Esophagus muscularis mucosa (tissue), 4 donors: Measurements from ENCODE around the gene ODR4. TPM values are rescaled to one million over a fixed set of nuclear protein-coding genes. Genes with fewer than 3 reads are reported as not detected.

Experiments used
- DNase-seq: peaks from one replicate; pipeline ENCODE4 v3.0.0-alpha.2; 2017; ENCODE audit errors: extremely low spot score
- H3K27ac ChIP-seq, 4 donors: fragments of 200-600 bp; sonication (generic); replicated peaks in 1 of 4; 1 replicate in 3 of 4; 2 replicates in 1 of 4; pipeline ENCODE4 v1.5.1; 2016 to 2019; ENCODE audit warnings: mild to moderate bottlenecking in 1 of 4
- H3K27me3 ChIP-seq, 4 donors: fragments of 200-600 bp; sonication (generic); one replicate each; pipeline versions ENCODE4 v1.5.1 to v1.6.0; 2016 to 2019
- H3K36me3 ChIP-seq, 4 donors: fragments of 200-600 bp; sonication (generic); one replicate each; pipeline ENCODE4 v1.5.1; 2016 to 2019
- H3K4me1 ChIP-seq, 4 donors: fragments of 200-600 bp; sonication (generic); one replicate each; pipeline ENCODE4 v1.5.1; 2016 to 2019
- H3K4me3 ChIP-seq, 4 donors: fragments of 200-600 bp; sonication (generic); 1 replicate in 2 of 4; 2 replicates in 2 of 4; pipeline ENCODE4 v1.5.1; 2016 to 2019; ENCODE audit warnings: mild to moderate bottlenecking in 4 of 4, moderate library complexity in 1 of 4
- H3K9me3 ChIP-seq, 4 donors: fragments of 200-600 bp; sonication (generic); 1 replicate in 3 of 4; 2 replicates in 1 of 4; pipeline ENCODE4 v1.5.1; 2016 to 2019
- EP300 ChIP-seq: sonication (generic); formaldehyde crosslinking; IDR thresholded peaks from one replicate; pipeline ENCODE4 v1.6.1; 2017; ENCODE audit warnings: antibody characterized with exemption
- POLR2A ChIP-seq: fragments of 450-650 bp; IDR thresholded peaks from one replicate; pipeline ENCODE4 v1.6.1; 2017; ENCODE audit warnings: antibody characterized with exemption, moderate library complexity, mild to moderate bottlenecking, low read depth
- POLR2AphosphoS5 ChIP-seq, 2 donors: sonication (generic); formaldehyde crosslinking; IDR thresholded peaks; one replicate each; pipeline ENCODE4 v1.6.1; 2017; ENCODE audit warnings: antibody characterized with exemption in 2 of 2
- WGBS: methylation state at CpG from one replicate; pipeline ENCODE4 v1.1.5; 2018; 5-methylcytosine and 5-hydroxymethylcytosine counted together
- intact Hi-C: fragments of 100-400 bp; cut with DNase I; formaldehyde crosslinking; loops from one replicate; pipeline ENCODE4 v1.15.1; 2023
- total RNA-seq, 4 donors: library from RNA; depleted of rRNA; stranded (reverse); fragments of >200 nt; gene quantifications; one replicate each; pipeline versions ENCODE4 v1.1.0 to v1.2.1, GENCODE V29; 2016
- TF ChIP-seq, protein P1 (sequence below), 3 experiments: fragments of 200-600 bp in 2 of 3; fragments of 450-650 bp in 1 of 3; sonication (generic) in 2 of 3; IDR thresholded peaks; one replicate each; pipeline ENCODE4 v1.5.1; 2017 to 2019; ENCODE audit warnings: antibody characterized with exemption in 3 of 3, mild to moderate bottlenecking in 2 of 3, moderate library complexity in 1 of 3

Gene ODR4
- total RNA-seq, 4 donors from 2014 or later, result 8.4 to 14.9 (median 11.8) TPM

DNA sequence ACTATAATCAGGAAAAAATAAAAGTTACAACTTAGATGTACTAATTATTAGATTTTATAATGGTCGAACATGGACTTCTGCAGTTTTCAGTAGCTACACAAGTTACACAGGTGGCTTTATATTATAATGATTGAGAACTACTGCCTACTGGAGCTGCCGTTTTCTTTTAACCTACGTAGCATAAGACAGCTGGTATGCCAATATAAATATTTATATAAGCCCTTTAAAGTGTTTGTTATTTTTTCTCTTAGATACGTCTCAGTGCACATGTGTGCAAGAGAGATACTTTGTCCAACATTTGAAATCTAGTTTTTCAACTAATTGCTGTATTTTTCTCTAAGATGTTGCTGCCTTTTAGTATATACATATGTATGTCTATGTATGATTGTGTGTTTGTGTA is 42.9 kb downstream of the ODR4 start:
- no peaks in the 10 kb centered on the region for H3K9me3 ChIP-seq
- TF ChIP-seq EP300 (no peak), POLR2A (no peak), POLR2AphosphoS5 (IDR thresholded peaks at IDR 0.05) (no peak)
- TF ChIP-seq, protein P1, sequence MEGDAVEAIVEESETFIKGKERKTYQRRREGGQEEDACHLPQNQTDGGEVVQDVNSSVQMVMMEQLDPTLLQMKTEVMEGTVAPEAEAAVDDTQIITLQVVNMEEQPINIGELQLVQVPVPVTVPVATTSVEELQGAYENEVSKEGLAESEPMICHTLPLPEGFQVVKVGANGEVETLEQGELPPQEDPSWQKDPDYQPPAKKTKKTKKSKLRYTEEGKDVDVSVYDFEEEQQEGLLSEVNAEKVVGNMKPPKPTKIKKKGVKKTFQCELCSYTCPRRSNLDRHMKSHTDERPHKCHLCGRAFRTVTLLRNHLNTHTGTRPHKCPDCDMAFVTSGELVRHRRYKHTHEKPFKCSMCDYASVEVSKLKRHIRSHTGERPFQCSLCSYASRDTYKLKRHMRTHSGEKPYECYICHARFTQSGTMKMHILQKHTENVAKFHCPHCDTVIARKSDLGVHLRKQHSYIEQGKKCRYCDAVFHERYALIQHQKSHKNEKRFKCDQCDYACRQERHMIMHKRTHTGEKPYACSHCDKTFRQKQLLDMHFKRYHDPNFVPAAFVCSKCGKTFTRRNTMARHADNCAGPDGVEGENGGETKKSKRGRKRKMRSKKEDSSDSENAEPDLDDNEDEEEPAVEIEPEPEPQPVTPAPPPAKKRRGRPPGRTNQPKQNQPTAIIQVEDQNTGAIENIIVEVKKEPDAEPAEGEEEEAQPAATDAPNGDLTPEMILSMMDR (IDR thresholded peaks at IDR 0.05), result no peak
- peaks cover 0 to 5% (median 0%) of the 10 kb centered on the region in 4 donors for H3K4me1 ChIP-seq
- 47% methylated on average over 4 of the region's 4 CpGs for WGBS
- no peak for DNase-seq
- H3K27me3 ChIP-seq, result no peaks in the 10 kb centered on the region
- no peak overlapping the region for H3K4me3 ChIP-seq
- intact Hi-C loops, result no loop called here
- H3K27ac ChIP-seq, result no peak overlapping the region
- peaks cover 7 to 45% (median 12%) of the 10 kb centered on the region in 4 donors for H3K36me3 ChIP-seq

DNA sequence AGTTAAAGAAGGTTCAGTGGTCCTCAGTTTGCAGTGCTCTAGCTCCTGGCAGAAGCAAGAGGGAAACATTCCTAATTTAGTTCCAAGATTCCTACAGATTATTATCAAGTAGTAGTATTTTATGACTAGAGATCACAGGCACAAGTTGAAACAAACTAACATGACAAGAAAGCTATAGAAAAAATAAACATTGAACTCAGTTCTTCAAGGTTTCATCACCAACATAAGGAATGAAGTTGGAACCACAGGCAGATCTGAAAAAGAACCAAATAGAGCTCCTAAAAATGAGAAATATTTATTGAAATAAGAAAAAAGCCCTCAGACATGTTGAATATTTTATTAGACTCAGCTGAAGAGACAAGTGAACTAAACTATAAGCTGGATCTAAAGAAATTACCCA is 44.7 kb downstream of the ODR4 start:
- no peak for DNase-seq
- Histone ChIP-seq H3K4me1 (peaks cover 0 to 5% (median 0%) of the 10 kb centered on the region in 4 donors), H3K27ac (no peak overlapping the region), H3K4me3 (no peak overlapping the region), H3K9me3 (no peaks in the 10 kb centered on the region), H3K36me3 (peaks cover 7 to 42% (median 11%) of the 10 kb centered on the region in 4 donors), H3K27me3 (no peaks in the 10 kb centered on the region)
- intact Hi-C loops, result no loop called here
- TF ChIP-seq POLR2AphosphoS5 (IDR thresholded peaks at IDR 0.05), result no peak
- TF ChIP-seq, protein P1 (IDR thresholded peaks at IDR 0.05), result no peak
- no peak for TF ChIP-seq EP300
- TF ChIP-seq POLR2A, result no peak

DNA sequence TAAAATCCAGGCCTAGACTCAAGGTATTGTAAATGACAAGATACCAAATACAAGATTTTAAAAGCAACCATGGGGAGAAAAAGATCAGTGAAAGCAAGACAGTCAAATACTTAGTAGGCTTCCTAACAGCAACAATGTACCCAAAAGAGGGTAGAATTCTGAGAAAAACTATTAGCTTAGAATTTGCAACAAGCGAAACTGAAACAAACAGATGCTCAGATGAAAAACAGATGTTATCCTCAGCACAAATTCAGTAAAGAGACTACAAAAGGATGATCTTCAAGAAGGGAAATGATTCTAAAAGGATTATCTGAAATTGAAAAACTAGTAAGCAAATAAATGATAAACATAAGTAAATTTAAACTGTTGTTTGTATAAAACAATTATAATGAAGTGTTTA is 45.3 kb downstream of the ODR4 start:
- H3K4me3 ChIP-seq, result no peak overlapping the region
- H3K27me3 ChIP-seq, result no peaks in the 10 kb centered on the region
- no peak for DNase-seq
- WGBS, result 76% methylated on average over 1 of the region's 1 CpG
- H3K4me1 ChIP-seq, result peaks cover 0 to 5% (median 0%) of the 10 kb centered on the region in 4 donors
- H3K36me3 ChIP-seq, result peaks cover 7 to 42% (median 11%) of the 10 kb centered on the region in 4 donors
- TF ChIP-seq EP300 (no peak), POLR2A (no peak), POLR2AphosphoS5 (IDR thresholded peaks at IDR 0.05) (no peak)
- TF ChIP-seq, protein P1 (IDR thresholded peaks at IDR 0.05), result no peak
- intact Hi-C loops, result no loop called here
- H3K27ac ChIP-seq, result no peak overlapping the region
- H3K9me3 ChIP-seq, result no peaks in the 10 kb centered on the region

DNA sequence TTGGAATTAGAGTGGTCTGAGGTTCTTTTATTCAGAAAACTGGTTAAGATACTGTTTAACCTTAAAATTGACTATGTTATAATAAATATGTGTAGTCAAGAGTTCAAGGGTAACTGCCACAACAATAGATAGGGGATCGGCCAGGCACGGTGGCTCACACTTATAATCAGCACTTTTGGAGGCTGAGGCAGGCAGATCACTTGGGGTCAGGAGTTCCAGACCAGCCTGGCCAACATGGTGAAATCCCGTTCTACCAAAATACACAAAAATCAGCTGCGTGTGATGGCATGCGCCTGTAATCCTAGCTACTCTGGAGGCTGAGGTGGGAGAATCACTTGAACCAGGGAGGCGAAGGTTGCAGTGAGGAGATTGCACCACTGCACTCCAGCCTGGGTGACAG is 45.8 kb downstream of the ODR4 start:
- TF ChIP-seq POLR2A, result no peak
- TF ChIP-seq POLR2AphosphoS5 (IDR thresholded peaks at IDR 0.05), result no peak
- TF ChIP-seq, protein P1 (IDR thresholded peaks at IDR 0.05), result no peak
- no peak for TF ChIP-seq EP300

DNA sequence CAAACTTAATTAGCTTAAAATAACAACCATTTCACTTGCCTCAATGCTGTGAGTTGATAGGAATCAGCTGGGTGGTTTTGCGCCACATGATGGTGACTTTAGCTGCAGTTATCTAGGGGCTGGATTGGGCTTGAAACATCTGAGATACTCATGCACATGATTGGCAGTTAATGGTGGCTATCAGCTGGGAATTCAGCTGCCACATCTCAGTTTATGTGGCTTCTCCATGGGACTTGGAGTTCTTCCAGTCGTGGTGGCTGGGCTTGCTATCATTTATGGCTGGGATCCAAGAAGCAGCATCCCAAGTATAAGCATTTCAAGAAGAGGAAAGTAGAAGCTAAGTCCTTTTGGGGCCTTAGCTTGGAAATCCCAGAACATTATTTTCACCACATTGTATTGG is 48.9 kb downstream of the ODR4 start:
- Histone ChIP-seq H3K9me3 (no peaks in the 10 kb centered on the region), H3K4me1 (no peaks in the 10 kb centered on the region), H3K27ac (no peak overlapping the region), H3K27me3 (no peaks in the 10 kb centered on the region), H3K4me3 (no peak overlapping the region), H3K36me3 (peaks cover 0 to 27% (median 3%) of the 10 kb centered on the region in 4 donors)
- DNase-seq, result no peak
- WGBS, result 57% methylated on average over 2 of the region's 2 CpGs
- TF ChIP-seq POLR2A, result no peak
- TF ChIP-seq EP300, result no peak
- TF ChIP-seq, protein P1 (IDR thresholded peaks at IDR 0.05), result no peak
- TF ChIP-seq POLR2AphosphoS5 (IDR thresholded peaks at IDR 0.05), result no peak
- intact Hi-C loops, result no loop called here

More for the DNA sequence above, 45.8 kb downstream of the ODR4 start:
- Histone ChIP-seq H3K27me3 (no peaks in the 10 kb centered on the region), H3K27ac (no peak overlapping the region), H3K4me1 (peaks cover 0 to 5% (median 0%) of the 10 kb centered on the region in 4 donors), H3K36me3 (peaks cover 7 to 46% (median 11%) of the 10 kb centered on the region in 4 donors), H3K9me3 (no peaks in the 10 kb centered on the region), H3K4me3 (no peak overlapping the region)
- no peak for DNase-seq
- WGBS, result 85% methylated on average over 6 of the region's 6 CpGs
- intact Hi-C loops, result no loop called here
